A549 (cell line): ENCODE measurements around the gene PRDX5. TPM values are rescaled to one million over a fixed set of nuclear protein-coding genes. Genes with fewer than 3 reads are reported as not detected.

Experiments used
- ATAC-seq, 2 experiments: fragments of 200-7000 bp in 1 of 2; fragments of >200 bp in 1 of 2; cut with Nextera tagmentation in 1 of 2; cut with Tn5 transposase in 1 of 2; 3 replicates each; pipeline versions ENCODE4 v1.8.0 to v1.9.1; 2018 to 2020; ENCODE audit warnings: mild to moderate bottlenecking in 1 of 2, moderate library complexity in 1 of 2
- CTCF ChIA-PET: fragments of 300-600 bp; sonication (Branson Sonifier 250); formaldehyde crosslinking; extraction: SDS; loops from one replicate; lab custom pipeline; 2021; ENCODE audit warnings: antibody characterized with exemption, inconsistent platforms; lab: Yijun Ruan, JAX
- POLR2A ChIA-PET: fragments of 350-600 bp; formaldehyde crosslinking; extraction: SDS; loops from one replicate; lab custom pipeline; 2021; ENCODE audit warnings: antibody characterized with exemption, inconsistent platforms; lab: Yijun Ruan, JAX
- DNase-seq, 2 experiments: peaks; one replicate each; pipeline versions ENCODE4 v3.0.0 to v3.0.0-alpha.2; 2011 to 2016; ENCODE audit warnings: low read depth in 1 of 2, low spot score in 1 of 2
- FAIRE-seq: peaks from 2 replicates; lab custom pipeline; 2011; peaks lifted over from hg19 to GRCh38; lab: Jason Lieb, UNC
- H3K27ac ChIP-seq, 2 experiments: fragments of >200 bp; sonication (Bioruptor Twin); formaldehyde crosslinking; 3 replicates each; pipeline ENCODE4 v1.5.1; 2016 to 2017
- H3K4me1 ChIP-seq: fragments of >200 bp; sonication (Bioruptor Twin); formaldehyde crosslinking; 3 replicates; pipeline ENCODE4 v1.6.1; 2016
- H3K4me2 ChIP-seq: fragments of >200 bp; sonication (Bioruptor Twin); formaldehyde crosslinking; 3 replicates; pipeline ENCODE4 v1.6.1; 2016
- H3K4me3 ChIP-seq: fragments of >200 bp; sonication (Bioruptor Twin); formaldehyde crosslinking; 3 replicates; pipeline ENCODE4 v1.5.1; 2016
- H3K9me3 ChIP-seq: fragments of >200 bp; sonication (Bioruptor Twin); formaldehyde crosslinking; 3 replicates; pipeline ENCODE4 v1.6.1; 2016
- CBX2 ChIP-seq: fragments of 200-600 bp; sonication (generic); IDR thresholded peaks from 2 replicates; pipeline ENCODE4 v1.6.1; 2016; ENCODE audit warnings: low read depth, mild to moderate bottlenecking, borderline replicate concordance
- CBX8 ChIP-seq: fragments of 200-600 bp; sonication (generic); IDR thresholded peaks from 2 replicates; pipeline ENCODE4 v1.6.1; 2016
- CEBPB ChIP-seq, 2 experiments: fragments of >200 bp in 1 of 2; sonication (Bioruptor Twin) in 1 of 2; formaldehyde crosslinking in 1 of 2; IDR thresholded peaks; 2 replicates each; pipeline ENCODE4 v1.6.1; 2012 to 2016
- CHD4 ChIP-seq: fragments of 200-600 bp; sonication (generic); IDR thresholded peaks from 2 replicates; pipeline ENCODE4 v1.6.1; 2016; ENCODE audit warnings: antibody characterized with exemption, mild to moderate bottlenecking, borderline replicate concordance
- EHMT2 ChIP-seq: fragments of 200-600 bp; sonication (generic); IDR thresholded peaks from 2 replicates; pipeline ENCODE4 v1.6.1; 2016; ENCODE audit warnings: antibody characterized with exemption, low read depth, mild to moderate bottlenecking, moderate library complexity
- EP300 ChIP-seq, 2 experiments: fragments of >200 bp; sonication (Bioruptor Twin); formaldehyde crosslinking; IDR thresholded peaks; 2 replicates in 1 of 2; 3 replicates in 1 of 2; pipeline ENCODE4 v1.6.1; 2016 to 2017
- ESRRA ChIP-seq: fragments of 150-350 bp; IDR thresholded peaks from 2 replicates; pipeline ENCODE4 v1.6.1; 2014; ENCODE audit warnings: mild to moderate bottlenecking, low read length, borderline replicate concordance
- HDAC2 ChIP-seq: fragments of 200-600 bp; sonication (generic); IDR thresholded peaks from 2 replicates; pipeline ENCODE4 v1.6.1; 2016
- HOXA7 ChIP-seq: fragments of 250-450 bp; sonication (Bioruptor Pico); IDR thresholded peaks from 2 replicates; pipeline ENCODE4 v1.5.0; 2020; ENCODE audit warnings: mild to moderate bottlenecking, moderate library complexity
- HOXB13 ChIP-seq: fragments of 250-450 bp; sonication (Bioruptor Pico); IDR thresholded peaks from 2 replicates; pipeline ENCODE4 v1.5.0; 2020; ENCODE audit warnings: low read depth, mild to moderate bottlenecking, moderate library complexity
- JUN ChIP-seq, 2 experiments: fragments of >200 bp; sonication (Bioruptor Twin); formaldehyde crosslinking; IDR thresholded peaks; 2 replicates in 1 of 2; 3 replicates in 1 of 2; pipeline ENCODE4 v1.6.1; 2016 to 2017
- NFE2L2 ChIP-seq: fragments of 150-350 bp; conservative IDR thresholded peaks from 2 replicates; pipeline ENCODE4 v1.6.1; 2014; ENCODE audit warnings: low read length
- NPAS2 ChIP-seq: fragments of 250-450 bp; sonication (Bioruptor Pico); IDR thresholded peaks from 2 replicates; pipeline ENCODE4 v1.8.0; 2022; ENCODE audit warnings: mild to moderate bottlenecking, moderate library complexity, borderline replicate concordance
- NR3C1 ChIP-seq: fragments of >200 bp; sonication (Bioruptor Twin); formaldehyde crosslinking; IDR thresholded peaks from 3 replicates; pipeline ENCODE4 v1.6.1; 2017
- PHF8 ChIP-seq: fragments of 200-600 bp; sonication (generic); IDR thresholded peaks from 2 replicates; pipeline ENCODE4 v1.6.1; 2016; ENCODE audit warnings: low read depth, mild to moderate bottlenecking, antibody characterized with exemption, moderate library complexity, borderline replicate concordance
- POLR2A ChIP-seq: IDR thresholded peaks from 2 replicates; pipeline ENCODE4 v1.6.1; 2012; ENCODE audit warnings: mild to moderate bottlenecking, low read length
- RARB ChIP-seq: fragments of 250-450 bp; sonication (Bioruptor Pico); IDR thresholded peaks from 2 replicates; pipeline ENCODE4 v1.8.0; 2021; ENCODE audit warnings: mild to moderate bottlenecking, moderate library complexity
- RCOR1 ChIP-seq: fragments of 150-350 bp; IDR thresholded peaks from 2 replicates; pipeline ENCODE4 v1.6.1; 2014; ENCODE audit warnings: antibody characterized with exemption, low read length, low read depth
- SMC3 ChIP-seq: fragments of >200 bp; sonication (Bioruptor Twin); formaldehyde crosslinking; IDR thresholded peaks from 3 replicates; pipeline ENCODE4 v1.6.1; 2018; ENCODE audit warnings: inconsistent platforms
- TFCP2L1 ChIP-seq: fragments of 250-450 bp; sonication (Bioruptor Pico); IDR thresholded peaks from 2 replicates; pipeline ENCODE4 v1.5.0; 2021; ENCODE audit warnings: mild to moderate bottlenecking
- ZC3H11A ChIP-seq: fragments of 450-650 bp; IDR thresholded peaks from 2 replicates; pipeline ENCODE4 v1.6.1; 2014; ENCODE audit warnings: antibody characterized with exemption, mild to moderate bottlenecking
- ZNF302 ChIP-seq: fragments of 250-450 bp; sonication (Bioruptor Pico); IDR thresholded peaks from 2 replicates; pipeline ENCODE4 v1.9.0; 2021; ENCODE audit warnings: inconsistent platforms, mild to moderate bottlenecking, moderate library complexity
- WGBS: methylation state at CpG from one replicate; pipeline ENCODE4 v1.1.6; 2017; ENCODE audit errors: missing lambda C conversion rate; 5-methylcytosine and 5-hydroxymethylcytosine counted together
- polyA plus RNA-seq, 4 experiments: library from polyadenylated mRNA; depleted of rRNA in 3 of 4; stranded (reverse); fragments of >200 nt; fragmentation: RNase III in 1 of 4; extraction: RNeasy Plus Mini Kit Qiagen cat#74134 plus additional on column Dnase treatment in 1 of 4; gene quantifications; 2 replicates in 3 of 4; 3 replicates in 1 of 4; pipeline ENCODE4 v1.2.3, GENCODE V29; 2011 to 2017
- TF ChIP-seq, protein P1 (sequence below): fragments of 200-600 bp; sonication (generic); IDR thresholded peaks from 2 replicates; pipeline ENCODE4 v1.6.1; 2016; ENCODE audit warnings: antibody characterized with exemption, mild to moderate bottlenecking, moderate library complexity
- TF ChIP-seq, protein P2 (sequence below): fragments of 250-450 bp; sonication (Bioruptor Pico); IDR thresholded peaks from 2 replicates; pipeline ENCODE4 v1.5.0; 2021; ENCODE audit warnings: mild to moderate bottlenecking, moderate library complexity, borderline replicate concordance
- TF ChIP-seq, protein P3 (sequence below): fragments of 250-450 bp; sonication (Bioruptor Pico); IDR thresholded peaks from 2 replicates; pipeline ENCODE4 v1.5.0; 2020; ENCODE audit warnings: low read depth, mild to moderate bottlenecking, moderate library complexity
- TF ChIP-seq, protein P4 (sequence below): fragments of 150-350 bp; IDR thresholded peaks from 2 replicates; pipeline ENCODE4 v1.6.1; 2014; ENCODE audit warnings: low read depth, mild to moderate bottlenecking, low read length
- TF ChIP-seq, protein P5 (sequence below): IDR thresholded peaks from 2 replicates; pipeline ENCODE4 v1.6.1; 2012

The PRDX5 gene
- polyA plus RNA-seq, 2 of the 4 experiments (the other 2 are of a cell fraction) = 377 to 491 TPM

DNA sequence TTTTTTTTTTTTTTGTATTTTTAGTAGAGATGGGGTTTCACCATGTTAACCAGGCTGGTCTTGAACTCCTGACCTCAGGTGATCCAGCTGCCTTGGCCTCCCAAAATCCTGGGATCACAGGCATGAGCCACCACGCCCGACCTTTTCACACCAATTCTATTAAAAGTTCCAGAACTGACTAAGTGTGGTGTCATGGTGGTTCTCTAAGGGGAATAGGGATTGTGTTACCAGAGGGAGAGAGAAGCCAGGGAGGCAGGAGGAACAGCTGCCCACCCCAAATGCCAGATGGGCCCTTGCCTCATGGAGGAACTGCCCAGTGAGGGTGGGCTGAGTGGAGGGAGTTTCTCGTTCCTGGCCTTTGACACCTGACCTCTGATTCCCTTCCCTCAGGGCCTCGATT lies 47.0 kb downstream of the PRDX5 start:
- POLR2A ChIA-PET = no interaction called here
- Histone ChIP-seq H3K9me3 (no peaks in the 10 kb centered on the region), H3K27ac (no peak overlapping the region), H3K4me1 (peaks cover 4% of the 10 kb centered on the region), H3K4me3 (no peak overlapping the region), H3K4me2 (no peak overlapping the region)
- DNase-seq (no peak), FAIRE-seq (no peak), ATAC-seq (no peak)
- 91% methylated on average over 4 of the region's 4 CpGs for WGBS
- TF ChIP-seq CEBPB (IDR thresholded peaks at IDR 0.05) (no peak), CBX2 (no peak), RCOR1 (no peak), HOXB13 (no peak), EP300 (IDR thresholded peaks at IDR 0.05) (no peak), JUN (IDR thresholded peaks at IDR 0.05) (no peak), CHD4 (no peak), ESRRA (no peak), EHMT2 (no peak), NR3C1 (no peak), RARB (no peak), SMC3 (no peak), HOXA7 (CRISPR knock-in tag) (no peak), PHF8 (no peak)
- TF ChIP-seq, protein P1, sequence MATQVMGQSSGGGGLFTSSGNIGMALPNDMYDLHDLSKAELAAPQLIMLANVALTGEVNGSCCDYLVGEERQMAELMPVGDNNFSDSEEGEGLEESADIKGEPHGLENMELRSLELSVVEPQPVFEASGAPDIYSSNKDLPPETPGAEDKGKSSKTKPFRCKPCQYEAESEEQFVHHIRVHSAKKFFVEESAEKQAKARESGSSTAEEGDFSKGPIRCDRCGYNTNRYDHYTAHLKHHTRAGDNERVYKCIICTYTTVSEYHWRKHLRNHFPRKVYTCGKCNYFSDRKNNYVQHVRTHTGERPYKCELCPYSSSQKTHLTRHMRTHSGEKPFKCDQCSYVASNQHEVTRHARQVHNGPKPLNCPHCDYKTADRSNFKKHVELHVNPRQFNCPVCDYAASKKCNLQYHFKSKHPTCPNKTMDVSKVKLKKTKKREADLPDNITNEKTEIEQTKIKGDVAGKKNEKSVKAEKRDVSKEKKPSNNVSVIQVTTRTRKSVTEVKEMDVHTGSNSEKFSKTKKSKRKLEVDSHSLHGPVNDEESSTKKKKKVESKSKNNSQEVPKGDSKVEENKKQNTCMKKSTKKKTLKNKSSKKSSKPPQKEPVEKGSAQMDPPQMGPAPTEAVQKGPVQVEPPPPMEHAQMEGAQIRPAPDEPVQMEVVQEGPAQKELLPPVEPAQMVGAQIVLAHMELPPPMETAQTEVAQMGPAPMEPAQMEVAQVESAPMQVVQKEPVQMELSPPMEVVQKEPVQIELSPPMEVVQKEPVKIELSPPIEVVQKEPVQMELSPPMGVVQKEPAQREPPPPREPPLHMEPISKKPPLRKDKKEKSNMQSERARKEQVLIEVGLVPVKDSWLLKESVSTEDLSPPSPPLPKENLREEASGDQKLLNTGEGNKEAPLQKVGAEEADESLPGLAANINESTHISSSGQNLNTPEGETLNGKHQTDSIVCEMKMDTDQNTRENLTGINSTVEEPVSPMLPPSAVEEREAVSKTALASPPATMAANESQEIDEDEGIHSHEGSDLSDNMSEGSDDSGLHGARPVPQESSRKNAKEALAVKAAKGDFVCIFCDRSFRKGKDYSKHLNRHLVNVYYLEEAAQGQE = no peak
- TF ChIP-seq, protein P2, sequence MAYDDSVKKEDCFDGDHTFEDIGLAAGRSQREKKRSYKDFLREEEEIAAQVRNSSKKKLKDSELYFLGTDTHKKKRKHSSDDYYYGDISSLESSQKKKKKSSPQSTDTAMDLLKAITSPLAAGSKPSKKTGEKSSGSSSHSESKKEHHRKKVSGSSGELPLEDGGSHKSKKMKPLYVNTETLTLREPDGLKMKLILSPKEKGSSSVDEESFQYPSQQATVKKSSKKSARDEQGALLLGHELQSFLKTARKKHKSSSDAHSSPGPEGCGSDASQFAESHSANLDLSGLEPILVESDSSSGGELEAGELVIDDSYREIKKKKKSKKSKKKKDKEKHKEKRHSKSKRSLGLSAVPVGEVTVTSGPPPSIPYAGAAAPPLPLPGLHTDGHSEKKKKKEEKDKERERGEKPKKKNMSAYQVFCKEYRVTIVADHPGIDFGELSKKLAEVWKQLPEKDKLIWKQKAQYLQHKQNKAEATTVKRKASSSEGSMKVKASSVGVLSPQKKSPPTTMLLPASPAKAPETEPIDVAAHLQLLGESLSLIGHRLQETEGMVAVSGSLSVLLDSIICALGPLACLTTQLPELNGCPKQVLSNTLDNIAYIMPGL (CRISPR knock-in tag) = no peak
- TF ChIP-seq, protein P3, sequence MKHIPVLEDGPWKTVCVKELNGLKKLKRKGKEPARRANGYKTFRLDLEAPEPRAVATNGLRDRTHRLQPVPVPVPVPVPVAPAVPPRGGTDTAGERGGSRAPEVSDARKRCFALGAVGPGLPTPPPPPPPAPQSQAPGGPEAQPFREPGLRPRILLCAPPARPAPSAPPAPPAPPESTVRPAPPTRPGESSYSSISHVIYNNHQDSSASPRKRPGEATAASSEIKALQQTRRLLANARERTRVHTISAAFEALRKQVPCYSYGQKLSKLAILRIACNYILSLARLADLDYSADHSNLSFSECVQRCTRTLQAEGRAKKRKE (CRISPR knock-in tag) = no peak
- TF ChIP-seq, protein P4, sequence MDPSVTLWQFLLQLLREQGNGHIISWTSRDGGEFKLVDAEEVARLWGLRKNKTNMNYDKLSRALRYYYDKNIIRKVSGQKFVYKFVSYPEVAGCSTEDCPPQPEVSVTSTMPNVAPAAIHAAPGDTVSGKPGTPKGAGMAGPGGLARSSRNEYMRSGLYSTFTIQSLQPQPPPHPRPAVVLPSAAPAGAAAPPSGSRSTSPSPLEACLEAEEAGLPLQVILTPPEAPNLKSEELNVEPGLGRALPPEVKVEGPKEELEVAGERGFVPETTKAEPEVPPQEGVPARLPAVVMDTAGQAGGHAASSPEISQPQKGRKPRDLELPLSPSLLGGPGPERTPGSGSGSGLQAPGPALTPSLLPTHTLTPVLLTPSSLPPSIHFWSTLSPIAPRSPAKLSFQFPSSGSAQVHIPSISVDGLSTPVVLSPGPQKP = no peak
- CTCF ChIA-PET = interaction anchor here (0.7 to 4.3 kb wide), 5 partner anchors 9 to 284 kb away, joined by 3 to 23 read pairs (median 4); no protein-coding TSS in a partner anchor

DNA sequence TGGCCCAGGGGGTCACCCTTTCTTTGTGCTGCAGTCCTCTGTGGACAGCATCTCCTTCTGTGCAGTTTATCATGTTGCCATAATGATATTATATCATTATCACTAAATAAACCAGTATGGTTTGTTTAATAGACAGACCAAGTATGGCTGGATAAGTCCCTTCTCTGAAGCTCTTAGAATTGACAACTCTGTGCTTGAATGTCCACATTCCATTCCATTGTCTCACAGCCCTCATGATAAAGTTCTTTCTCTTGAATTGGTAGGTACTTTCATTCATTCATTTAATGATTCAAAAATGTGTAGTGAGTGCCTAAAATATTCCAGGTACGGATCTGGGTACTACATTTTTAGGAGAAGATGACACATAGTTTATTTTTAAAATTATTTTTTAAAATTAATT lies 48.8 kb downstream of the PRDX5 start:
- no peaks in the 10 kb centered on the region for H3K9me3 ChIP-seq
- DNase-seq = no peak
- 94% methylated on average over 1 of the region's 1 CpG for WGBS
- H3K4me2 ChIP-seq = no peak overlapping the region
- no peak for FAIRE-seq
- H3K4me3 ChIP-seq = no peak overlapping the region
- no peak for ATAC-seq
- H3K27ac ChIP-seq = no peak overlapping the region
- CTCF ChIA-PET = interaction anchor here (0.9 to 4.3 kb wide), 2 partner anchors 11 to 13 kb away, joined by 3 to 23 read pairs; no protein-coding TSS in a partner anchor
- no peaks in the 10 kb centered on the region for H3K4me1 ChIP-seq
- POLR2A ChIA-PET = no interaction called here
- TF ChIP-seq CBX8 (no peak), NPAS2 (no peak), HOXB13 (no peak), ZNF302 (CRISPR knock-in tag) (no peak), PHF8 (no peak), TFCP2L1 (CRISPR knock-in tag) (no peak), NFE2L2 (no peak), HDAC2 (no peak), SMC3 (no peak), ZC3H11A (no peak), POLR2A (no peak)
- TF ChIP-seq, protein P3 (CRISPR knock-in tag) = no peak
- TF ChIP-seq, protein P5, sequence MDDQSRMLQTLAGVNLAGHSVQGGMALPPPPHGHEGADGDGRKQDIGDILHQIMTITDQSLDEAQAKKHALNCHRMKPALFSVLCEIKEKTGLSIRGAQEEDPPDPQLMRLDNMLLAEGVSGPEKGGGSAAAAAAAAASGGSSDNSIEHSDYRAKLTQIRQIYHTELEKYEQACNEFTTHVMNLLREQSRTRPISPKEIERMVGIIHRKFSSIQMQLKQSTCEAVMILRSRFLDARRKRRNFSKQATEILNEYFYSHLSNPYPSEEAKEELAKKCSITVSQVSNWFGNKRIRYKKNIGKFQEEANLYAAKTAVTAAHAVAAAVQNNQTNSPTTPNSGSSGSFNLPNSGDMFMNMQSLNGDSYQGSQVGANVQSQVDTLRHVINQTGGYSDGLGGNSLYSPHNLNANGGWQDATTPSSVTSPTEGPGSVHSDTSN = no peak
- TF ChIP-seq, protein P2 (CRISPR knock-in tag) = no peak
